Amniotic epithelial cell (primary cell): ENCODE results near the gene COX8A.

Experiments
- DNase-seq: peaks from one replicate; pipeline ENCODE4 v3.0.0-alpha.2; 2010; ENCODE audit warnings: low read depth

COX8A gene

DNA sequence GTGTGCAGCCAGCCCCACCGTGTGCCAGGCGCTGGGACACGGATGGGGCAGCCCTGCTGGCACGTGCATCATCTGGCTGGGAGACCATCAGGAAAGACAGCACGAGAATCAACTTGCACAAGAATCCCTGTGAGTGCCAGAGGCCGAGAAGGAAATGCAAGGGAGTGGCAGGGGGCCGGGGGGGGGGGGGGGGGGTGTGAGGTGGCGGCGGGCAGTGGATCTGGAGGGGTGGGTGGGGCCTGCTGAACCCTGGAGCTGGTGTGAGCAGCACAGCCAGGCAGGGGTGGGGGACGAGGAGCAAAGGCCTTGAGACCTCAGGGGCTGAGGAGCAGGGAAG is 47.3 kb downstream of the COX8A start:
- DNase-seq, result no peak

DNA sequence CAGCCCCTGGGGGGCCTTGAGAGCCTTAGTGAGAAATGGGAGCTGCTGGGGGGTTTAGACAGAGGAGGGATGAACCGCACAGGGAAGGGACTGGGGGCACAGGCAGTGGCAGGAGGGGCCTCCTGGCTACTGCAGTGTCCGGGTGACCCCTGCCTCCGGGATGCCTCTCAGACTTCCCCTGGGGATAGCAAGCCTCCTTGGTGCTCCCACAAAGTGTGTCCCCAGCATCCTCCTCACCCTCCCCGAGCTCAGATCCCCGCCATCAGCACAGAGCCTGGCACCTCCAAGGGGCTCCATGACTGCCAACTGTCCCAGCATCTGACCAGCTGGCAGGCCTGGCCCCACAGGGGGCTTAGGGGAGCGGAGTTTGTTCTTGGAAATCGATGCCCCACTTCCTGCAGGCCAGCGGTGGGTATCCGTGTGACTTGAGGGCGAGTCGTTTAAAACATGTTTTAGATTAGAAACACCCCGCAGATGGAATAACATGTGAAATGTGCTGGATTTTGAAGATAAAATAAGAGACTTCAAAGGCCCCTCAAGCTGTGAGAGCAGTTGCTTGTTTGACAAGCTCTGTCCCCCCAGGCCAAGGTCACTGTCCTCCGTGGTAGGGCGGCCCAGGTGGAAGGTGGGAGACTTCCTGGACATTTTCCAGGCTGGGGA is 47.8 kb downstream of the COX8A start:
- DNase-seq, result no peak

DNA sequence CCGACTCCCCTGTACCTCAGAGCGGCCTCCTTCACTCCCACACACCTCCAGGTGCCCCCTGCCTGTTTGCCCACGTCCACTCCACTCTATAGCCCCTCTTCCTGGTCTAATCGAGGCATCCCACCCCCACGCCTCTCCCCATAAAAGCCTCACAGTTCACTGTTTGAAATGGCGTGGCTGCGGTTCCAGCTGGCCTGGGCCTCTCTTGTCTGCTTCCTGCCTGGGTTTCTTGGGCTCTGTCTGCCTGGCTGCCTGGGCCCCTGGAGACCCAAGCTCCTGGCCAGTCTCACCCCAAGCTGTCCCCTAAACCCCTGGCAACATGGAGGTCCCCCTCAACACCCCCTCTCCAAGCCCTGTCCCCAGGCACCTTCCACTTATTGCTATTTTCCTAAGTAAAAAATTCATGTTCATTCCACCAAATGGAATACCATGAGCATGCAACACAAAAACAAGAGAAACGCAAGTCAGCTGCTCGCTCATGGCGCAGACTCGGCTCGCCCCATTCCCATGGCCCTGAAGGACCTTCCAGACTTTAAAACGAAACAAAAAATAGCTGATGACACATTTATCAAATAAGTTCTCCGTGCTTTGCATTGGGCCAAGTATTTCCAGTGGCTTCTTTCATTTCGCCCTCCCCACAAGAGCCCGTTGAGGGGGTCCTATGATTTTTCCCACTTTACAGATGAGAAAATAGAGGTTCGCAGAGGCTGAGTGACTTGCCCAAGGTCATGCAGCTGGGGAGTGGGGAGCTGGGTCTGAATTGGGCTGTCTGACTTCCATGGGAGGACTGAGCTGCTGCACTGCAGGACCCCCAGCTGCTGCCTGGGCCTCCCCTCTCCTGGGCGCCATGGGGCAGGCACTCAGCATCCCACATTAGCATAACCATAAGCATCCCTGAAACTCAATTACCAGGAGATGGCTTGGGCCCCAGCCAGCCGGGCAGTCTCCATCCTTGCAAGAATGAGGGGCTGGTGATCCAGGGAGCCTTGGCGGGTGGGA is 49.6 kb downstream of the COX8A start:
- no peak for DNase-seq

DNA sequence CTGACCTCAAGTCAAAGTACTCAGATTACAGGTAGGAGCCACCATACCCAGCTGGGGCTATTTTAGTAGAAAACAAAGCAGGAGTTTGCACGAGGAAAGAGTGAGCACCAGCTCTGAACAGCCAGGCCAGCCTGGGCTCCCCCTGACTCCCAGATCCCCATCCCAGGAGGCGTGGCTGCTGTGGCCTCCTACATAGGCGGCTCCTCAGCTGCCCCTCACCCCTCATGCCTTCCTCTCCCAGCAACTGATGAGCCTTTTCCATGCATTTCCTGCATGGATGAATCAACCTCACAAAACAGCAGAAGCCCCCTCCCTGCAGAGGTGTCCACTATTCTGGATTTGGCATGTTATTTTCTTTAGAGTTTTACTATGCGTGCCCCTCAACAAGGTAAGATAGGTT is 50.8 kb downstream of the COX8A start:
- no peak for DNase-seq
